ENCODE results near the gene ARL14EP. TPM values are rescaled to one million over a fixed set of nuclear protein-coding genes. Genes with fewer than 3 reads are reported as not detected.

ARL14EP gene
- 10 to 100 TPM; 18.4 to 39.6 (median 28.4) TPM for total RNA-seq
- polyA plus RNA-seq = 10 to 100 TPM; 20.0 to 27.7 TPM
- long read RNA-seq, donor 1, transcript ARL14EP-201 (4 exons, 2,430 nt) = major isoform, 68 of 80 reads
- long read RNA-seq, donor 1, partial matches to known transcripts = 8 of 80 reads
- long read RNA-seq, donor 1, other reads (novel, unspliced or antisense) = 4 of 80 reads
- long read RNA-seq, donor 2, transcript ARL14EP-201 (4 exons, 2,430 nt) = major isoform, 19 of 23 reads
- long read RNA-seq, donor 2, partial matches to known transcripts = 0 of 23 reads
- long read RNA-seq, donor 2, other reads (novel, unspliced or antisense) = 0 of 23 reads
- long read RNA-seq, donor 3, transcript ARL14EP-201 (4 exons, 2,430 nt) = major isoform, 53 of 64 reads
- long read RNA-seq, donor 3, partial matches to known transcripts = 1 of 64 reads
- long read RNA-seq, donor 3, other reads (novel, unspliced or antisense) = 10 of 64 reads

DNA sequence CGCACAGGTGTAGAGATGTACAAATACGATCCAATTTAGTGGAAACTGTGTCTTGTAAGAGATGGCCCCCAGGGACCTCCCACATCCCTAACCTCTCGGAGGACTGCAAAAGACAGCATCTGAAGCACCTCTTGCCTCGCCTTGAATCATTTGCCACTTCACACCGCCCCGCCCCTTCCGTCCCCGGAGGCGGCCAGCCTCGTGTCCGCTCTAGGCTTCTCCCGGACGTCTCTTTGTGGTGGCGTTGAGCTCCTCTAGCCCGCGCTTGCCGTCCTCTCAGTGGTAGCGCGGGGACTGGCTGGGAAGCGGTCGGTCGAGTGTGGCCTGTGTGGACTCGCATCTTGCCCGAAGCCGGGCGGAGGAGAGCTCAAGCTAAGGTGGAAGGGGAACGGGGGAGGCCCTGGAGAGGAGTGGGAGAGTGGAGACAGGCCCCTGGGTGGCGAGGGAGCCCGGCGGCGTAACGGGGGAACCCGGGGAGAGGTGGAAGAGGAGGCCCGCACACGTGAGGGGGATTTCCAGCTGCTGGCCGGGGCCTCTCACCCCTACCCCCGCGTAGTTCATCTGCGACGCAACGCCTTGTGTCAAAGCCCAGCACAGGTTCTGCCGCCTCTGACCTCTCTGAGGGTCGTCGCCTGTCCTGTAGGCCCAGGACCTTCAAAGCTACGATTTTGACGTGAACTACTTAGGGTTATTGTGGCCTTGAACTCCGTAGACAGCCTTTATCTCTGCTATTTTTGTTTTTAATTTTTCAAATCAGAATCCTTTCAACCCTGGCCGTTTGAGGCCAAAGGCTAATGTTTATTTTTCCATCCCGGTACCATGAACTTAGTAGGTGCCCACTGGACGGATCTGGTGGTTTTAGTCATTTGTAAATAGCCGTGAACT lies at the start of gene ARL14EP:
Gene ARL14EP, plus strand, starts transcription at position 279 of the 885 bp plus-strand sequence. CDS start 7,845 bp downstream, outside the sequence.
- Histone ChIP-seq H3K4me3 (peak within 1 kb of the TSS; percentile 51), H3K9me3 (no peaks in the 10 kb centered on the region), H3K27me3 (no peaks in the 10 kb centered on the region), H3K4me1 (ENCODE audit: insufficient read depth) (peaks cover 5% of the 10 kb centered on the region), H3K36me3 (no peaks in the 10 kb centered on the region), H3K27ac (peak within 1 kb of the TSS; percentile 67 to 72)
- TF ChIP-seq EP300 (IDR thresholded peaks at IDR 0.05) (no peak), POLR2A (IDR thresholded peaks at IDR 0.05) (peak; percentile 75)
- TF ChIP-seq, protein P1, sequence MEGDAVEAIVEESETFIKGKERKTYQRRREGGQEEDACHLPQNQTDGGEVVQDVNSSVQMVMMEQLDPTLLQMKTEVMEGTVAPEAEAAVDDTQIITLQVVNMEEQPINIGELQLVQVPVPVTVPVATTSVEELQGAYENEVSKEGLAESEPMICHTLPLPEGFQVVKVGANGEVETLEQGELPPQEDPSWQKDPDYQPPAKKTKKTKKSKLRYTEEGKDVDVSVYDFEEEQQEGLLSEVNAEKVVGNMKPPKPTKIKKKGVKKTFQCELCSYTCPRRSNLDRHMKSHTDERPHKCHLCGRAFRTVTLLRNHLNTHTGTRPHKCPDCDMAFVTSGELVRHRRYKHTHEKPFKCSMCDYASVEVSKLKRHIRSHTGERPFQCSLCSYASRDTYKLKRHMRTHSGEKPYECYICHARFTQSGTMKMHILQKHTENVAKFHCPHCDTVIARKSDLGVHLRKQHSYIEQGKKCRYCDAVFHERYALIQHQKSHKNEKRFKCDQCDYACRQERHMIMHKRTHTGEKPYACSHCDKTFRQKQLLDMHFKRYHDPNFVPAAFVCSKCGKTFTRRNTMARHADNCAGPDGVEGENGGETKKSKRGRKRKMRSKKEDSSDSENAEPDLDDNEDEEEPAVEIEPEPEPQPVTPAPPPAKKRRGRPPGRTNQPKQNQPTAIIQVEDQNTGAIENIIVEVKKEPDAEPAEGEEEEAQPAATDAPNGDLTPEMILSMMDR (IDR thresholded peaks at IDR 0.05) = no peak
- 1% methylated on average over 51 of the region's 51 CpGs for whole genome bisulfite sequencing, 3 donors
- DNase-seq = peak; percentile 87 to 93 (median 88)
- intact Hi-C loops (cut with DNase I) = no loop called here

DNA sequence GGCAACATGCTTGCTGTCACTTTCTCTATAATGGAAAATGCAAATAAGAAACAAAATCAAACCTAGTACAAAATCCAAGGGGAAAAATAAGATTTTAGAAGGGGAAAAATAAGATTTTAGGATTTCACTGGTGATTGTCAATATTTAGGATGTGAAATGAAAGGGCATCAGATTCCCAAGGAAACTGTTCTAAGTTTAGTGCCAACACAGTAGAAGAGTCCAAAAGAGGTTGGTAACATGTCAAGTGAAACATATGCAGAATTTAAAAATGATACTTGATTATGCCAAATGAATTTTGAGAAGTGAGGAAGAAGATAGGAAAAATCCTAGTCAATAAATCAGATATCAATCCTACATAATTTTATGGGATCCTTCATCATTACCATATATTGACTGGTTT lies 45.7 kb upstream of the ARL14EP start:
- H3K36me3 ChIP-seq = no peaks in the 10 kb centered on the region
- no peak overlapping the region for H3K27ac ChIP-seq
- H3K4me3 ChIP-seq = no peak overlapping the region
- H3K9me3 ChIP-seq = no peaks in the 10 kb centered on the region
- no peaks in the 10 kb centered on the region for H3K27me3 ChIP-seq
- intact Hi-C loops (cut with DNase I) = no loop called here
- no peaks in the 10 kb centered on the region for H3K4me1 ChIP-seq (ENCODE audit: insufficient read depth)
- TF ChIP-seq POLR2A (IDR thresholded peaks at IDR 0.05) = no peak
- TF ChIP-seq, protein P1 (IDR thresholded peaks at IDR 0.05) = no peak
- TF ChIP-seq EP300 (IDR thresholded peaks at IDR 0.05) = no peak
- no peak for DNase-seq

DNA sequence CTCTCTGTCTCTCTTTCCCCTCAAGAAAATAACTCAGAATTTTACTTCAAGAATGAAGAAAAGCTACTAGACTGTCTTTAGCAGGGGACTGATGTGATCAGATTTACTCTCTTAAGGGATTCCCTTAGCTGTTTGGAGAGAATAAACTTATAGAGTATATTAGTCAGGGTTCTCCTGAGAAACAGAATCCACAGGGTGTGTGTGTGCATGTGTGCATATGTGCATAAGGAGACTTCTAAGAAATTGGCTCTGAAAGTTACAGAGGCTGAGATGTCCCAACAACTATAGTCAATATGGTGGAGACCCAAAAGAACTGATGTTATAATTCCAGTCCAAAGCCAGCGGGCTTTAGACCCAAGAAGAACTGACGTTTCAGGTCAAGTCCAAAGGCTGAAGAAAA lies 43.1 kb upstream of the ARL14EP start:
- no peaks in the 10 kb centered on the region for H3K9me3 ChIP-seq
- H3K27ac ChIP-seq = no peak overlapping the region
- intact Hi-C loops (cut with DNase I) = no loop called here
- H3K36me3 ChIP-seq = no peaks in the 10 kb centered on the region
- H3K27me3 ChIP-seq = no peaks in the 10 kb centered on the region
- DNase-seq = no peak
- no peak for TF ChIP-seq POLR2A (IDR thresholded peaks at IDR 0.05)
- TF ChIP-seq EP300 (IDR thresholded peaks at IDR 0.05) = no peak
- TF ChIP-seq, protein P1 (IDR thresholded peaks at IDR 0.05) = no peak
- 81 to 92% (median 87%) methylated on average over 2 of the region's 2 CpGs for WGBS, 3 donors
- no peak overlapping the region for H3K4me3 ChIP-seq
- no peaks in the 10 kb centered on the region for H3K4me1 ChIP-seq (ENCODE audit: insufficient read depth)

DNA sequence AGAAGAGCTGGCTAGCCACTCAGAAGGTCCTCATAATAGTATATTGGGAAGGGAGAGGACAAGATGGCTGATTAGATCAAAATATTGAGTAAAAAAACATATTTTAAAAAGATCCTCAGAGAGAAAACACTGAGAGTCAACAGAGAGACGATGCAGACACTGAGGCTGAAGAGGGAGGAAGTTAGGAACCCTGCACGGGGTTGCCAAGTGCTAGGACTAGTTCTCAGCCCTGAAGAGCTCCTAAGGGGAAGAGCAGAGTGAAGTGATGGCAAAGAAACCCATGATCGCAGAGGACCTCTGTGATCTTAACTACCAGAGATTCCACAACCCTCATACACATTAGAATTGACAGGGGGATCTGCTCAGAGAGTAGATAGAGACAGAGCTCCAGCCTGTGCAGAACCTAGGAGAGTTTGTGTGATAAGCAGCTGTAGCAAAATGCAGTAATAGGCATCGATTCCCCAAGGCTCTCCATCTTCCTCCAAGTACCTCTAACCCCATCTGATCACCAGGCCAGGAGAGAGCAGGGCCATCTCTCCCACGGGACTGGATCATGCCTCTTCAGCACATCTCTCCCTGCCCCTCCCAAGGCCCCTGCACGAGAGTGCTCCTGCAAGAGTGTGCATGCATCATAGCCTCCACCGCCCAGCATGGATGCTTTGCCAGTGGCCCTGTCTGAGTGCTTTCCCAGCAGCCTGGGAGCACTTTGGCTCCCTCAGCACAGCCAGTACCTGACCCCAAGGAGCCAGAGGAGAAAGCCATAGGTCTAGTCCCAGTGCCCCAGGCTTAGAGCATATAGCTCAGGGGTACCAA lies 41.2 kb upstream of the ARL14EP start:
- no peak for DNase-seq
- H3K36me3 ChIP-seq = no peaks in the 10 kb centered on the region
- 71 to 81% (median 74%) methylated on average over 7 of the region's 7 CpGs for WGBS, 3 donors
- TF ChIP-seq POLR2A (IDR thresholded peaks at IDR 0.05) = no peak
- TF ChIP-seq, protein P1 (IDR thresholded peaks at IDR 0.05) = no peak
- intact Hi-C loops (cut with DNase I) = no loop called here
- H3K4me1 ChIP-seq (ENCODE audit: insufficient read depth) = no peaks in the 10 kb centered on the region
- H3K9me3 ChIP-seq = no peaks in the 10 kb centered on the region
- no peak overlapping the region for H3K27ac ChIP-seq
- no peaks in the 10 kb centered on the region for H3K27me3 ChIP-seq
- no peak overlapping the region for H3K4me3 ChIP-seq

Data from ovary (tissue), 10 donors.